GM18520 (cell line): ENCODE results near the gene CTDP1.
"Not testable (repeated sequence)": the region's sequence is repeated elsewhere in the genome, so short reads cannot be mapped to it uniquely, and the experiment has no call there.

Experiments used
- ATAC-seq: cut with Tn5 transposase; IDR thresholded peaks from one replicate; pipeline ENCODE4 v1.9.1; 2021; ENCODE audit not compliant: unreplicated experiment

CTDP1 gene

DNA sequence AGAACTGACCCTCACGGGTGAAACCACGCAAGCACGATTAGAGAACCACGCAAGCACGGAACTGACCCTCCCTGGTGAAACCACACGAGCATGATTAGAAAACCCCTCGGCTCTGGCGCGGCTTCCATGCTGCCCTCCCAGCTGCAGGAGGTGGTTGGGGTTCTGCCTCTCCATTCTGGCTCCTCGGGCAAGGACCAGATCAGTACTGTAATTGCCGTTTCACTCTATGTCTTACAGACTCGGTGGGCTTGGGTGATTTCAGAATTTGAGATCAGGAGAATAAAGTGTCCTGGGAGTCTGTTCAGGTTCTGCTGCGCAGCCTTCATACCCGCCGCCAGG, 59.8 kb downstream of the CTDP1 start:
- no peak for ATAC-seq

GRCh38 chr18:79740047-79740446, 60.4 kb downstream of the CTDP1 start:
- not testable (repeated sequence) for ATAC-seq

- no peak for ATAC-seq
These were observed 61.1 kb downstream of the CTDP1 start for GRCh38 chr18:79740521-79741361.

DNA sequence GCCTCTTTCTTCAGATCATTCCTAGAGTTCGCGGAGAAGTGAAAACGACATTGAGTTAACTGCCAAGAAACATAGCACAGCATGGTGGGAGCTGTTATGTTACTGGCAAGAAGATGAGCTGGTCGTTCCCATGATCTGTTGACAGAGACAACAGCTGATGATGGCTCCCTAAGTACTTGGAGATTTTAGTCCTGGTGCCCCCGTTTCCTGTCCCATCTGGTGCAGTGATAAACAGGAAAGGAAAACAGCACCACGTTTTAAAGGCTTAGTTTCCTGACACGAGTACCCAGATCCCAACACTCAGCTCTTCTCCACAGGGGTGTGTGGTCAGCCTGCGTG, 61.7 kb downstream of the CTDP1 start:
- ATAC-seq = no peak

DNA sequence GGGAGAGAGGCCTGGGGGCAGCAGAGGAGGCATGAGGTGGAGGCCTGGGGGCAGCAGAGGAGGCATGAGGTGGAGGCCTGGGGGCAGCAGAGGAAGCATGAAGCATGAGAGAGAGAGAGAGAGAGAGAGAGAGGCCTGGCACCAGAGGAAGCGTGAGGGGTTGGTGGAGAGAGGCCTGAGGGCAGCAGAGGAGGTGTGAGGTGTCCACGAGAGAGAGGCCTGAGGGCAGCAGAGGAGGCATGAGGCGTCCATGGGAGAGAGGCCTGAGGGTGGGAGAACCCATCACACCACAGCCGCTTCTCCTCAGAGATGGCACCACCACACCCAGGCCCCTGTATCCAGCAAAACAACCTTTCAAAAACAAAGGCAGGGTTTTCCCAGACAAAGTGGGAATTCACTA, 62.5 kb downstream of the CTDP1 start:
- no peak for ATAC-seq

GRCh38 chr18:79744625-79745024, 65.0 kb downstream of the CTDP1 start:
- ATAC-seq = no peak

- no peak for ATAC-seq
These were observed 67.1 kb downstream of the CTDP1 start for GRCh38 chr18:79746730-79747129.

DNA sequence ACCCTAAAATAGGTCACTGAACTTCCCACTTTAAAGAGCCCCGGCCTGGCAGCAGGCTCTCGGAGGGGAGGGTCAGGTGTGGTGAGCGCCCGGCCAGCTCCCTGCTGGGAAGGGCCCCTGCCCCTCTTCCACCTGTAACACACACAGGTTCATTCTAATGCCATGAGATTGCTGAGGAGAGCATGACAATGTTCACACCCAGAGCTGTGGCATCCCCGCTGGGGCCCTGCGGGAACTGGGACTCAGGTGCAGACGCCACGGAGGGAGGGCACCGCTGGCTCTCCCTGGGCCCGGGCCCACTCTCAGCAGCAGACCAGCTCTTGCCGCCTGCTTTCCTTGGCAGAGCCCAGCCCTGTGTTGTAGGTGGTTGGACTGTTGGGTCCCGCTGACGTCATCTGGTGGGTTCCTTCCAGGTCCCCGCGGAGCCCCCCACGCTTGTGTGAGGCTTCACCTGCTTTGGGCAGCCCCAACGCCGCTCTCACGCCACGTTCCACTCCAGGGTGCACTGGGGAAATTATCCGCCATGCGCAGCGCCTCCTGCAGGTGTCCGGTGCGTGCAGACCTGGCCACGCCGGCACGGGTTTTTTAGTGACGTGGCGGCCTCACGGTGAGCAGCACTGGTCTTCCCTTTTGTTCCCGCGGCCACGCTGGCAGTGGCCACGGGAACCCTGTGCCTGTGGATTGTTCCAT, 67.7 kb downstream of the CTDP1 start:
- no peak for ATAC-seq

DNA sequence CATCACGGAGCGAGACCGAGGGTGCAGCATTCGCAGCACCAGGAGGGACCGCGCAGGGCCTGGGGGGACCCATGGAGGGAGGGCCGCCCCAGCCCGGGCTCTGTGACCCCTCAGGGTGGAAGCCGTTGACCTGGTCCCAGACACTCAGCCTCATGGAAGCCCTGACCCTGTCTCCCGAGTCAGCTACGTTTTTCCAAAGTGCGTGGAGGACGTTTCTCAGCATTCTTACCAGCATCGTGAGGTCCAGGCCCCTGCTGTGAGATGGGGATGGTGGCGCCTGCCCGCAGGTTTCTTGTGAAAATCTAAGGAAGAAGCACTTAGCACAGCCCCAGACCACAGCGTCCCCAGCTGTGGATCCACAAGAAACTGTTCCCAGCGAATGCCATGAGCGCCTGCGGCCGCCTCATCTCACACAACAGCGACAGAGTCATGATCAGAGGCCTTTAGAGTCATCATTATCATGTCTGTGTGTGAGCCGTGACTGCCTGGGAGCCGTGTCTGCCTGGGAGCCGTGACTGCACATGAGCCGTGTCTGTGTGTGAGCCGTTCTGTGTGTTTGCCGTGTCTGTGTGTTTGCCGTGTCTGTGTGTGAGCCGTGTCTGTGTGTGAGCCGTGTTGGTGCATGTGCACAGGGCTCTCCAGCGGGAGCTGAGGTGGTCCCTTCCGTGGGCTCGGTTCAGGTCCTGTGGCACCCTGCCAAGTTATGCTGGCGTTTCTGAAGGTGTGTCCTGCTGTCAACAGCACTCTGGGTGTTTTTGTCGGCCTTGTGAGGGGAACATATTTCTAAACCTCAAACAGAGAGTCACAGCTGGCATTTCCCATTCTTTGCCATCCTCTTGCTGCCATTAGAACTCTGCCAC, 68.9 kb downstream of the CTDP1 start:
- ATAC-seq = no peak

- ATAC-seq = no peak
These were observed 69.9 kb downstream of the CTDP1 start for GRCh38 chr18:79749251-79750191.

DNA sequence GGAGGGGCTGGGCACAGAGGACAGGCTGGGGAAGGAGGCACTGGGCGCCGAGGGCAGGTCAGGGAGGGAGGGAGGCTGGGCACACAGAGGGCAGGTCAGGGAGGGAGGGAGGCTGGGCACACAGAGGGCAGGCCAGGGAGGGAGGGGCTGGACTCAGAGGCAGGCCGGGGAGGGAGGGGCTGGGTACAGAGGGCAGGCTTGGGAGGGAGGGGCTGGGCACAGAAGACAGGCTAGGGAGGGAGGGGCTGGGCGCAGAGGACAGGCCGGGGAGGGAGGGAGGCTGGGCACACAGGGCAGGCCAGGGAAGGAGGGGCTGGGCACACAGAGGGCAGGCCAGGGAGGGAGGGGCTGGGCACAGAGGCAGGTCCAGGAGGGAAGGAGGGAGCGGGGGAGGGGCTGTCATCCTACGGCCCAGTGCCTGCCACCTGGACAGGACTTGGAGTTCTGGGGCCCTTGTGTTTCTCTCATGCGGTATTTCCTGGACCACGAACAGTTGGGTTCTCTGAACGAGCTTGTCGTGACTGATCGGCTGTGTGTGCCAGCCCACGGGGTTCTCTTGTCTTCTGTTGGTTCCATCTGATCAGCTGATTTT, 71.5 kb downstream of the CTDP1 start:
- no peak for ATAC-seq

DNA sequence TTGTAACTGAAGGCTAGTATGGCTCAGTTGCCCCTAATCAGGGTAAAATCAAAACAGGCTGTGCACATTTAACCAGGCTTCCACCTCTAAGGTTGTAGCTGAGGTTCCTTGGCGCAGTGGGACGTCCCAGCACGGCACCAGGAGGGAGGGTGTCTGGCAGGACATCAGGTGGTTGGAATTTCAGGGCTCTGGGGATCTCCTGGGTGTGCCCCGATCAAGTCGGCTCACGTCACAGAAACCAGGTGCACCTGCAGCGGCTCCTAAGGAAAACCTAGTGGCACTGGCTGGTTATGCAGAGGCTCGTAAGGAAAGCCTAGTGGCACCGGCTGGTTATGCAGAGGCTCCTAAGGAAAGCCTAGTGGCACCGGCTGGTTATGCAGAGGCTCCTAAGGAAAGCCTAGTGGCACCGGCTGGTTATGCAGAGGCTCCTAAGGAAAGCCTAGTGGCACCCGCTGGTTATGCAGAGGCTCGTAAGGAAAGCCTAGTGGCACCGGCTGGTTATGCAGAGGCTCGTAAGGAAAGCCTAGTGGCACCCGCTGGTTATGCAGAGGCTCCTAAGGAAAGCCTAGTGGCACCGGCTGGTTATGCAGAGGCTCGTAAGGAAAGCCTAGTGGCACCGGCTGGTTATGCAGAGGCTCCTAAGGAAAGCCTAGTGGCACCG, 72.4 kb downstream of the CTDP1 start:
- ATAC-seq = not testable (repeated sequence)

- ATAC-seq = not testable (repeated sequence)
These were observed 73.3 kb downstream of the CTDP1 start for GRCh38 chr18:79752946-79753345.

GRCh38 chr18:79753391-79753851, 73.8 kb downstream of the CTDP1 start:
- no peak for ATAC-seq

DNA sequence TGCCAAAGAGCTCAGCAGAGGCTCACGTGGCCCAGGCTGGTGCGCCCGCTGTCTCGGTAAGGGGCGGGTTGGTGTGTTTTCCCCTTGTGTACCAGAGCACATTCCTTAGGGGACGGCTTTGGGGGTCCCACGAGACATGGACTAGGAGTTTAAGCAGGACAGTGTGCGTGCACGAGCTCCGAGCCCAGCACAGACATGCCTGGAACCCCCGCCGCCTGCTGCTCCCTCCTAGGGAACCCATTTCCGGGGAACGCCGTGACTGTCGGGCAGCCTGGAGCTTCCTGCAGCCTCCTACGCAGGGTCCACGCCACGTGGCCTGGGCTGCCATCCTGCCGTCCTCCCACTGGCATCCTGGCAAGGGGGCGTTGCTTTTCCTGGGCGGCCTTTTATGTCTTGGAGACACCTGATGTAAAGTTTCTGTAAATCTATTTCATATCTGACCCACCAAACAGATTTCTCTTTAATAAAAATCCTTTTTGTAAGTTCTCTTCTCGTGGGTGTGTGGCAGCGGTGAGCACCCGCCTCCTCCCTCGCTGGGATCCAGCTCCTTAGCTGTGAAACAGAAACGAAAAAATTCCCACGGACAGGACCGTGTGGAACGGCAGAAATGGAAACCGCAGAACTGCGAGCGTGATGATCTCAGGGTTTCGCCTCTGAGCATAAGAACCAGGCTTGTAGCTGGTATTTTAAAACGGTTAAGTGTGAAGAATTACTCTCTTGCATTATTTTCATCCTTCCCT, 74.6 kb downstream of the CTDP1 start:
- ATAC-seq = no peak

GRCh38 chr18:79754831-79755351, 75.3 kb downstream of the CTDP1 start:
- no peak for ATAC-seq

DNA sequence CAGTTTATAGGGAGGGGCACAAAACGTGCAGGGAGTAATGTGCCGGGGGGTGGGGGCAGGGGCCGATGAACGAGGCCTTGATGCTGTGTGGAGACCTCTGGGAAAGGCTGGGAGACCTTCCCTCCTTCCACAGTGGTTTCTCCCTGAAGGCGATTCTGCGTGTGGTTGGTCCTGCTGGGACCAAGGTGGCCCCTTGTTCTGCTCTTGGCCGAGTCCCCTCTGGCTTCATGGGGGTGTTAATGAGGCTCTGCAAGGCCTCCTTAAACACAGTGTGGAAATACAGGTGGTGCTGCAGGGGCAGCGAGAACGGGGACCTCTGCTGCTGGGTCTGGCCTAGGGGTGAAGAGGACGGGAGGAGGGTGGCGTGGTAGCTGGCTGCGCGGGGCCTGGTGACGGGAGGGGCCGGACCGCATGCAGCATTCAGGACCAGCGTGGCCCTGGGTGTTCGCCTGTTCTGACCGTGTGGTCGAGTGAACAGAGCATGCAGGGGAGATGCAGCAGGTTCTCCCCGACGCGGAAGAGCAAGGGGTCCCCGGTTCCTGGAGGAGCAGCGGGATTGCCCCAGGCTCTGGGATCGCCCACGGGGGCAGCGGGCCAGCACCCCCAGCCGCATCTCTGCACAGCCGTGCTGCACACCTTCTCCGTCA, 76.0 kb downstream of the CTDP1 start:
- ATAC-seq = no peak

- ATAC-seq = no peak
These were observed 76.5 kb downstream of the CTDP1 start for GRCh38 chr18:79756143-79756500.
